DND-41 (cell line): ENCODE measurements around the gene SLCO2A1.

Source experiments
- ATAC-seq: fragments of 200-7000 bp; cut with Tn5 transposase; 3 replicates; pipeline ENCODE4 v1.9.1; 2021; ENCODE audit warnings: low read depth; ENCODE audit not compliant: insufficient read depth
- DNase-seq: peaks from one replicate; pipeline ENCODE4 v3.0.0-alpha.2; 2020
- H2AFZ ChIP-seq: 2 replicates; pipeline ENCODE4 v1.6.0; 2012; ENCODE audit warnings: low read depth, low read length
- H3K27ac ChIP-seq: 2 replicates; pipeline ENCODE4 v1.5.1; 2012; ENCODE audit warnings: low read length, inconsistent platforms
- H3K27me3 ChIP-seq: fragments of 200-600 bp; sonication (generic); 2 replicates; pipeline ENCODE4 v1.6.0; 2012; ENCODE audit warnings: low read length, mild to moderate bottlenecking, inconsistent platforms; ENCODE audit not compliant: insufficient read depth, poor library complexity
- H3K36me3 ChIP-seq: 2 replicates; pipeline ENCODE4 v1.5.1; 2012; ENCODE audit warnings: low read length, inconsistent platforms; ENCODE audit not compliant: insufficient read depth
- H3K4me1 ChIP-seq: 2 replicates; pipeline ENCODE4 v1.5.1; 2012; ENCODE audit warnings: mild to moderate bottlenecking, low read length; ENCODE audit not compliant: insufficient read depth
- H3K4me2 ChIP-seq: 2 replicates; pipeline ENCODE4 v1.6.0; 2012; ENCODE audit warnings: mild to moderate bottlenecking, moderate library complexity, low read length, inconsistent platforms; ENCODE audit not compliant: insufficient read depth
- H3K4me3 ChIP-seq, 2 experiments: fragments of 200-600 bp in 1 of 2; shearing (Covaris generic) in 1 of 2; 2 replicates each; pipeline ENCODE4 v1.5.1; 2012 to 2016; ENCODE audit warnings: inconsistent platforms in 2 of 2, low read length in 2 of 2, mild to moderate bottlenecking in 2 of 2, low read depth in 1 of 2, moderate library complexity in 1 of 2
- H3K79me2 ChIP-seq: 2 replicates; pipeline ENCODE4 v1.6.0; 2012; ENCODE audit warnings: low read length, inconsistent platforms; ENCODE audit not compliant: insufficient read depth
- H3K9ac ChIP-seq: 2 replicates; pipeline ENCODE4 v1.6.0; 2012; ENCODE audit warnings: low read depth, mild to moderate bottlenecking, inconsistent platforms, low read length, moderate library complexity
- H3K9me3 ChIP-seq: 2 replicates; pipeline ENCODE4 v1.5.1; 2012; ENCODE audit warnings: low read length, moderate library complexity, mild to moderate bottlenecking, inconsistent platforms; ENCODE audit not compliant: insufficient read depth, severe bottlenecking
- H4K20me1 ChIP-seq: 2 replicates; pipeline ENCODE4 v1.6.0; 2012; ENCODE audit warnings: low read length; ENCODE audit not compliant: insufficient read depth
- CTCF ChIP-seq: IDR thresholded peaks from 2 replicates; pipeline ENCODE4 v1.5.1; 2012; ENCODE audit warnings: borderline replicate concordance, low read length, moderate library complexity, mild to moderate bottlenecking; ENCODE audit not compliant: poor library complexity, severe bottlenecking; ENCODE audit errors: extremely low read depth
- EZH2 ChIP-seq: IDR thresholded peaks from 3 replicates; pipeline ENCODE4 v1.6.1; 2012; ENCODE audit warnings: borderline replicate concordance, low read depth, mild to moderate bottlenecking, moderate library complexity, low read length, inconsistent platforms; ENCODE audit not compliant: severe bottlenecking

SLCO2A1 gene

DNA sequence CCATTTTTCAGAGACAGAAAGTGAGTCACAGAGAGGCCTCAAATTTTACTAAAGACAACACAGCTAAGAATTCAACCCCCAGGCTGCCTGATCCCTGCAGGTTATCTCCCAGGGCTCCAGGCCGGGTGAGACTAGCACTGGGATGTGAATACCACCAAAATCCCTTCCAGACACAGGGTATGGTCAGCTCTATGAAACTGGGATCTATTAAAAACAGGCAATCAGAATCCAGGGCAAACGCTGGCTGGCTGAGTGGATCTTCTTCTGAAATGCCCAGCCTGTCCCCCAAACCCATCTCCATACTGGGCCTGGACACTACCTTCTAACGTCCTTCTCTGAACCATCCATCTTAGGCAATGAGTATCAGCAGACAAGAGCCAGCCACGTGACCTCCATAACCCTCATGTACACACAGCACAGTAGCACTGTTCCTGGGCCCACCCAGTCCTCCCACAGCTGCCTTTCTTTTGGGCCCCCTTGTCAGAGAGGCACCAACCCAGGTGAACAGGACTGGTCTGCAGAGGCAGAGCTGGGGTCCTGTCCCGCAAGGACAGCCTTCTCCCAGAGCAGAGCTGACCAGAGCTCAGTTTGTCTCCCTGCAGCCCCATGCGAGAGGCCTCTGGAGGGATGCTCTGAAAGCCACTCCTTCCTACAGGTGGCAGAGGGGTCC is 135.9 kb downstream of the SLCO2A1 start:
- no peak overlapping the region for H3K9ac ChIP-seq
- ATAC-seq: no peak
- H3K27ac ChIP-seq: no peak overlapping the region
- no peaks in the 10 kb centered on the region for H3K4me1 ChIP-seq
- no peak overlapping the region for H3K4me2 ChIP-seq
- H3K4me3 ChIP-seq: no peak overlapping the region
- H3K27me3 ChIP-seq: no peaks in the 10 kb centered on the region
- no peaks in the 10 kb centered on the region for H3K36me3 ChIP-seq
- H4K20me1 ChIP-seq: no peaks in the 10 kb centered on the region
- no peak overlapping the region for H2AFZ ChIP-seq
- DNase-seq: no peak
- H3K9me3 ChIP-seq: no peaks in the 10 kb centered on the region
- TF ChIP-seq EZH2: no peak
- TF ChIP-seq CTCF: no peak
- no peaks in the 10 kb centered on the region for H3K79me2 ChIP-seq

GRCh38 chr3:133892541-133893231 is 137.0 kb downstream of the SLCO2A1 start:
- no peak for DNase-seq
- Histone ChIP-seq H3K9ac (no peak overlapping the region), H3K4me1 (no peaks in the 10 kb centered on the region), H3K27me3 (no peaks in the 10 kb centered on the region), H4K20me1 (no peaks in the 10 kb centered on the region), H3K79me2 (no peaks in the 10 kb centered on the region), H3K9me3 (no peaks in the 10 kb centered on the region), H2AFZ (no peak overlapping the region), H3K4me3 (no peak overlapping the region), H3K4me2 (no peak overlapping the region), H3K36me3 (no peaks in the 10 kb centered on the region), H3K27ac (no peak overlapping the region)
- TF ChIP-seq CTCF (no peak), EZH2 (no peak)
- ATAC-seq: no peak

- no peak for ATAC-seq
- Histone ChIP-seq H3K79me2 (no peaks in the 10 kb centered on the region), H3K27ac (no peak overlapping the region), H3K4me2 (no peak overlapping the region), H3K4me3 (no peak overlapping the region), H3K9me3 (no peaks in the 10 kb centered on the region), H4K20me1 (no peaks in the 10 kb centered on the region), H3K4me1 (no peaks in the 10 kb centered on the region), H3K9ac (no peak overlapping the region), H2AFZ (no peak overlapping the region), H3K27me3 (no peaks in the 10 kb centered on the region), H3K36me3 (no peaks in the 10 kb centered on the region)
- DNase-seq: no peak
- TF ChIP-seq EZH2: no peak
- TF ChIP-seq CTCF: no peak
Observed at GRCh38 chr3:133891662-133892378, 137.9 kb downstream of the SLCO2A1 start.
